GM18951 (cell line): Measurements from ENCODE around the gene KLHL13.
"Not testable (repeated sequence)": the region's sequence is repeated elsewhere in the genome, so short reads cannot be mapped to it uniquely, and the experiment has no call there.

ENCODE experiments used
- POLR2A ChIP-seq: IDR thresholded peaks from 4 replicates; pipeline ENCODE4 v1.6.1; 2011; ENCODE audit warnings: mild to moderate bottlenecking; ENCODE audit not compliant: insufficient read length, insufficient read depth; ENCODE audit errors: extremely low read depth
- in situ Hi-C: fragments of 300-500 bp; cut with MboI; formaldehyde crosslinking; loops from one replicate; pipeline ENCODE4 v1.12.0; 2022; ENCODE audit warnings: low sequenced_read_pairs, mixed read lengths, inconsistent platforms; ENCODE audit not compliant: unreplicated experiment

Gene KLHL13

GRCh38 chrX:117957128-117957527 is 159.5 kb downstream of the KLHL13 start:
- TF ChIP-seq POLR2A, result no peak
- in situ Hi-C loops, result no loop called here

DNA sequence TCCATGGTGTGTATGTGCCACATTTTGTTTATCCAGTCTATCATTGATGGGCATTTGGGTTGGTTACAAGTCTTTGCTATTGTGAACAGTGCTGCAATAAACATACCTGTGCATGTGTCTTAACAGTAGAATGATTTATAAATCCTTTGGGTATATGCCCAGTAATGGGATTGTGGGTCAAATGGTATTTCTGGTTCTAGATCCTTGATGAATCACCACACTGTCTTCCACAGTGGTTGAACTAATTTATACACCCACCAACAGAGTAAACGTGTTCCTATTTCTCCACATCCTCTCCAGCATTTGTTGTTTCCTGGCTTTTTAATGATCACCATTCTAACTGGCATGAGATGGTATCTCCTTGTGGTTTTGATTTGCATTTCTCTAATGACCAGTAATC is 177.3 kb downstream of the KLHL13 start:
- in situ Hi-C loops, result not testable (repeated sequence)

DNA sequence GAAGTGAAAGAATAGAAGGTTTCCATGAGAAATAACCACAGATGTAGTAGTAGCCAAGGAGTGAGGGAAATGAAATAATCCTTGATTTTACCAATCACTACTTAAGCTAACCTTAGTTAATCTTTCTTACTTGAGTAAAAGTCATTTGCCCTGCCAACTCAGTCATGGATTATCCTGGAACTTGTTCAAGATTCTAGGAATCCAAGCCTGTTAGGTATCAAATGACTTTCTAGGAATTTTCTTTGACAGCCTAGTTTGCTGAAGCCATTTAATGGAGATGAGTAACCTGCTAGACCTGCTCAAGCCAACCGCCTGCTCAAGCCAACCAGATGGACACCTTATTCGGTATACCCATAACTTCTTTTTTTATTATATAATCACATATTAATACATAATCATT is 180.5 kb downstream of the KLHL13 start:
- in situ Hi-C loops, result no loop called here
- TF ChIP-seq POLR2A, result no peak

- in situ Hi-C loops, result not testable (repeated sequence)
Observed at GRCh38 chrX:117930116-117930515, 186.5 kb downstream of the KLHL13 start.

DNA sequence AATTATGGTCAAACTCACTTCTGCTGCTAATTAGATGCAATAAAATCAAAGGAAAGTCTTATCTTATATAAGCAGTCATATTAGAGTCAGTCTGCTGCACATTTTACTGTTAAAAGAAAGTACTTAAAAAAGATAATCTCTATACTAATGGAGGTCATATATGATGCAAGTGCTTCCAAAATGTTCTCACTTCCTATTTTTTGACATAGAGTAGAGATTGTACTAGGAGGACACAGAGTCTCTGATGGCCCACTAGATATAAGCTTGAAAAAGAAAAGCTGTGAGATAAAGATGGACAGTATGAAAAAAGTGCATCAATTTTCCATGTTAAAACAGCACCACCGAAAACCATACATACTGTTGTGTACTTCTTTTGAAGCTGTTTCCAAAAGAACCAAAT is 196.9 kb downstream of the KLHL13 start:
- in situ Hi-C loops, result no loop called here
- TF ChIP-seq POLR2A, result no peak

- no peak for TF ChIP-seq POLR2A
- in situ Hi-C loops, result no loop called here
Observed at GRCh38 chrX:117910216-117910615, 206.4 kb downstream of the KLHL13 start.

DNA sequence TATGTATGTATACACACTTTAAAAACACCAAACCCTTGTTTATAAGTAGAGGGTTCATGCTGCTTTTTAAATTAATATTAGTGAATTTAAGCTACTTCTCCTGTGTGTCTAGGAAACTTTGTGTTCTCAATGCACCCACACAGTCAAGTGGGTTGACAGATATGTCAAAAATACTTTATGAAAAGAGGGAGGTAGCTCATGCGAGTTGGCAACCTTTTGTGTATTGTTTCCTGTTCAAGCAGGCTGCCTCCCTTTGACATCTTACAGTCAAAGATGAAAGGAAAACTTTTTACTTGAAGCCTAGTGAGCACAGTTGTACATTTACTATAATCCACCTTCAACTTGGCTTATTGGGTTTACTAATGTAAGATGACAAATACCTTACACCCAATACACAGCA is 218.4 kb downstream of the KLHL13 start:
- in situ Hi-C loops, result no loop called here
- no peak for TF ChIP-seq POLR2A

DNA sequence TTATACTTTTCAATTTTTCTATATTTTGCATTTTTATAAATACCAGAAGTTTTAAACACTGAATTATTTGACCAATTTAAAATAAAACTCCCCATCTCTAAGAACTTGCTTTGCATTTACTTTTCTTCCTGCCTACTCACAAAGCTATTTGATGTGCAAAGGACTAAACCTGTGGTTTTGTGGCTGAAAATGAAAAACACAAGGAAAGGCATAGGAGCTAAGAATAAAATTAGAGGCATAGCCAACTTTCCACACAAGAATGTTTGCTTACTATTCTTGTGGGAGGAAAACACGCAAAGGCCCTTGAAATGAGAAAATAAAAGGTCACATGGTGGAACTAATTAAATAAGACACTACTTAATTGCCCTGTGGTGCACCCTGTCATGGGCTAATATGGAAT is 221.2 kb downstream of the KLHL13 start:
- no peak for TF ChIP-seq POLR2A
- in situ Hi-C loops, result no loop called here

- no peak for TF ChIP-seq POLR2A
- in situ Hi-C loops, result no loop called here
Observed at GRCh38 chrX:117892469-117892868, 224.1 kb downstream of the KLHL13 start.

GRCh38 chrX:117871796-117872195 is 244.8 kb downstream of the KLHL13 start:
- in situ Hi-C loops, result no loop called here
- TF ChIP-seq POLR2A, result no peak

DNA sequence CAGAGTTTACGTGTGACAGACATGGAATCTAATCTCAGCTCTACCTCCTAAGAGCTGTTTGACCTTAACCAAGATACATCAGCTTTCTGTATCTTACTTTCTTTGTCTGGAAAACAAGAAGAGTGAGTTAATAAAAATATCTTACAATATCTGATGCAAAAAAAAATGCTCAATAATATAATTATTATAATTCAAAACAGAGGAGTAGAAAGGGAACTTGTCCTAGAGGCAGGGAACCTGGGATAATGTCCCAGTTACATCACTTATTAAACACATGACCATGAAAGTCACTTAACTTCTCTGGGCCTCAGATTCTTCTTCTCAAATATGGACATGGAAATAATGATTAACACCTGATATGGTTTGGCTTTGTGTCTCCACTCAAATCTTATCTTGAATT is 256.1 kb downstream of the KLHL13 start:
- in situ Hi-C loops, result no loop called here
- TF ChIP-seq POLR2A, result no peak

DNA sequence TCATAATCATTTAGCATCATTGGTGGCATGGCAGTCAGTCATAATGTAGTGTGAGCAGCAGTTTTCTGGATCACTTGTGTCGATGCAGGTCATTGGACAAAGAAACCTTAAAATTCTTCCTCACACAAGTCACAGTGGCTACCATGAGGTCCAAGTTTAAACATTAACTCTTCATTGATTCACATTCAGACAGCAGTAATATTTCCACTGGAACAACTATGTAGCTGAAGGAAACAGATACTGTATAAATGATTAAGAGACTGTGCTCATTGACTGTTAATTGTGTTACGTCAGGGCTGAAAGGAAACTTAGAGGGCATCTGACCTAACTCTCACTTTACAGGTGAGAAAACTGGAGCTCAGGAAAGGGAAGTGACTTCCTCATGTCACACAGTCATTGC is 261.8 kb downstream of the KLHL13 start:
- no peak for TF ChIP-seq POLR2A
- in situ Hi-C loops, result no loop called here

DNA sequence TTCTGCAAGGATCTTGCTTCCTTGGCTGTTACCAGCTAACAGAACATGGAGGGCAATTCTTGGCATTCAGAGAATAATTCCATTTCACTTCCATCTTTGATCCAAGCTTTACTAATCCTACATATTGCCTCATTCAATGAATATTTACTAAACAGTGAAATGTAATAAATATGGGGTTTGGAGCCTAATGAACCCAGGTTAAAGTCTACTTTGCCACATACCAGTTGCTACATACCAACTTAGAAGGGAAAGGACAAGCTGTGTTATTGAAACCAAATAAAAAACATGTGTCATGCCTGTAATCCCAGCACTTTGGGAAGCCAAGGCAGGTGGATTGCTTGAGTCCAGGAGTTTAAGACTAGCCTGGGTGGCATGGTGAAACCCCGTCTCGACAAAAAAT is 265.6 kb downstream of the KLHL13 start:
- no peak for TF ChIP-seq POLR2A
- in situ Hi-C loops, result no loop called here
